HUES64 (cell line): Measurements from ENCODE around the gene CABLES2.

Experiments
- H3K27ac ChIP-seq: 2 replicates; pipeline ENCODE4 v1.7.0; 2013; ENCODE audit warnings: low read depth, low read length, inconsistent platforms
- H3K27me3 ChIP-seq: 2 replicates; pipeline ENCODE4 v1.6.1; 2013; ENCODE audit warnings: mild to moderate bottlenecking, low read length; ENCODE audit not compliant: insufficient read depth
- H3K36me3 ChIP-seq: 2 replicates; pipeline ENCODE4 v1.6.1; 2013; ENCODE audit warnings: mild to moderate bottlenecking, low read length; ENCODE audit not compliant: insufficient read depth
- H3K4me1 ChIP-seq: 2 replicates; pipeline ENCODE4 v1.6.1; 2013; ENCODE audit warnings: mild to moderate bottlenecking, low read length, moderate library complexity; ENCODE audit not compliant: insufficient read depth
- H3K4me3 ChIP-seq: 2 replicates; pipeline ENCODE4 v1.5.1; 2013; ENCODE audit warnings: mild to moderate bottlenecking, low read length, moderate library complexity
- H3K9ac ChIP-seq: 2 replicates; pipeline ENCODE4 v1.6.1; 2013; ENCODE audit warnings: mild to moderate bottlenecking, low read depth, low read length
- H3K9me3 ChIP-seq: 2 replicates; pipeline ENCODE4 v1.6.1; 2013; ENCODE audit warnings: low read depth, low read length; ENCODE audit not compliant: insufficient read depth
- WGBS: fragments of 150-250, 120-280 bp; methylation state at CpG from one replicate; pipeline ENCODE4 v1.1.7; 2013; ENCODE audit warnings: missing lambda C conversion rate; 5-methylcytosine and 5-hydroxymethylcytosine counted together

The CABLES2 gene

GRCh38 chr20:62409086-62409853, 2.2 kb upstream of the CABLES2 start:
- Histone ChIP-seq H3K36me3 (no peaks in the 10 kb centered on the region), H3K27ac (no peak overlapping the region), H3K4me1 (no peaks in the 10 kb centered on the region), H3K9ac (no peak overlapping the region), H3K9me3 (no peaks in the 10 kb centered on the region), H3K27me3 (peaks cover 8% of the 10 kb centered on the region; the same call in 1 of the 2 replicates), H3K4me3 (no peak overlapping the region)
- 90% methylated on average over 12 of the region's 12 CpGs for WGBS

- Histone ChIP-seq H3K9ac (no peak overlapping the region), H3K9me3 (no peaks in the 10 kb centered on the region), H3K27ac (no peak overlapping the region), H3K36me3 (no peaks in the 10 kb centered on the region), H3K4me1 (no peaks in the 10 kb centered on the region), H3K27me3 (peaks cover 8% of the 10 kb centered on the region; the same call in 1 of the 2 replicates), H3K4me3 (no peak overlapping the region)
- WGBS, result 88% methylated on average over 12 of the region's 12 CpGs
Measured at GRCh38 chr20:62408640-62409039, 1.6 kb upstream of the CABLES2 start.

- no peaks in the 10 kb centered on the region for H3K36me3 ChIP-seq
- no peaks in the 10 kb centered on the region for H3K9me3 ChIP-seq
- no peak overlapping the region for H3K27ac ChIP-seq
- H3K27me3 ChIP-seq, result peaks cover 8% of the 10 kb centered on the region; the same call in 1 of the 2 replicates
- peak overlapping the region; percentile 55; the same call in 1 of the 2 replicates for H3K4me3 ChIP-seq
- H3K4me1 ChIP-seq, result no peaks in the 10 kb centered on the region
- 94% methylated on average over 15 of the region's 15 CpGs for WGBS
- H3K9ac ChIP-seq, result no peak overlapping the region
Measured at GRCh38 chr20:62408055-62408454, 970 bp upstream of the CABLES2 start.

- H3K4me3 ChIP-seq, result peak overlapping the region; percentile 55
- no peaks in the 10 kb centered on the region for H3K36me3 ChIP-seq
- no peaks in the 10 kb centered on the region for H3K9me3 ChIP-seq
- peak overlapping the region; percentile 58 for H3K9ac ChIP-seq
- H3K27me3 ChIP-seq, result peaks cover 8% of the 10 kb centered on the region; the same call in 1 of the 2 replicates
- no peaks in the 10 kb centered on the region for H3K4me1 ChIP-seq
- whole genome bisulfite sequencing, result 2% methylated on average over 42 of the region's 42 CpGs
- no peak overlapping the region for H3K27ac ChIP-seq
Measured at GRCh38 chr20:62406635-62407176, 379 bp downstream of the CABLES2 start.

- Histone ChIP-seq H3K9ac (no peak overlapping the region), H3K4me3 (peak overlapping the region; percentile 55), H3K4me1 (no peaks in the 10 kb centered on the region), H3K27ac (no peak overlapping the region), H3K27me3 (peaks cover 8% of the 10 kb centered on the region; the same call in 1 of the 2 replicates), H3K36me3 (no peaks in the 10 kb centered on the region), H3K9me3 (no peaks in the 10 kb centered on the region)
- 80% methylated on average over 10 of the region's 10 CpGs for whole genome bisulfite sequencing
Measured at GRCh38 chr20:62405981-62406513, 1.0 kb downstream of the CABLES2 start.

GRCh38 chr20:62405108-62405980, 1.7 kb downstream of the CABLES2 start:
- Histone ChIP-seq H3K4me1 (no peaks in the 10 kb centered on the region), H3K27ac (no peak overlapping the region), H3K4me3 (no peak overlapping the region), H3K9me3 (no peaks in the 10 kb centered on the region), H3K27me3 (peaks cover 8% of the 10 kb centered on the region; the same call in 1 of the 2 replicates), H3K9ac (no peak overlapping the region), H3K36me3 (no peaks in the 10 kb centered on the region)
- WGBS, result 83% methylated on average over 23 of the region's 23 CpGs

GRCh38 chr20:62404761-62405107, 2.4 kb downstream of the CABLES2 start:
- Histone ChIP-seq H3K4me3 (no peak overlapping the region), H3K27me3 (peaks cover 8% of the 10 kb centered on the region; the same call in 1 of the 2 replicates), H3K4me1 (no peaks in the 10 kb centered on the region), H3K36me3 (no peaks in the 10 kb centered on the region), H3K9me3 (no peaks in the 10 kb centered on the region), H3K27ac (no peak overlapping the region), H3K9ac (no peak overlapping the region)
- 95% methylated on average over 12 of the region's 12 CpGs for WGBS

- Histone ChIP-seq H3K36me3 (no peaks in the 10 kb centered on the region), H3K9ac (no peak overlapping the region)
Measured at GRCh38 chr20:62404112-62404665, 2.9 kb downstream of the CABLES2 start.

GRCh38 chr20:62403331-62403730, 3.8 kb downstream of the CABLES2 start:
- Histone ChIP-seq H3K36me3 (no peaks in the 10 kb centered on the region), H3K4me3 (no peak overlapping the region), H3K4me1 (no peaks in the 10 kb centered on the region), H3K27me3 (peaks cover 7% of the 10 kb centered on the region; the same call in 1 of the 2 replicates), H3K9me3 (no peaks in the 10 kb centered on the region), H3K9ac (no peak overlapping the region), H3K27ac (no peak overlapping the region)
- 96% methylated on average over 13 of the region's 13 CpGs for WGBS

More at GRCh38 chr20:62404112-62404665, 2.9 kb downstream of the CABLES2 start:
- Histone ChIP-seq H3K9me3 (no peaks in the 10 kb centered on the region), H3K27ac (no peak overlapping the region), H3K4me1 (no peaks in the 10 kb centered on the region), H3K27me3 (peaks cover 8% of the 10 kb centered on the region; the same call in 1 of the 2 replicates), H3K4me3 (no peak overlapping the region)
- 90% methylated on average over 9 of the region's 9 CpGs for WGBS

GRCh38 chr20:62402456-62403150, 4.5 kb downstream of the CABLES2 start:
- no peaks in the 10 kb centered on the region for H3K36me3 ChIP-seq
- H3K27me3 ChIP-seq, result no peaks in the 10 kb centered on the region
- H3K4me3 ChIP-seq, result no peak overlapping the region
- 95% methylated on average over 23 of the region's 23 CpGs for WGBS
- no peak overlapping the region for H3K9ac ChIP-seq
- H3K9me3 ChIP-seq, result no peaks in the 10 kb centered on the region
- no peak overlapping the region for H3K27ac ChIP-seq
- no peaks in the 10 kb centered on the region for H3K4me1 ChIP-seq
